Gastrocnemius medialis (tissue), 4 donors: ENCODE data around the gene NR1I2. TPM values are rescaled to one million over a fixed set of nuclear protein-coding genes. Genes with fewer than 3 reads are reported as not detected.

Experiments used
- ATAC-seq, 2 donors: fragments of 150-250 bp; one replicate each; pipeline ENCODE4 v1.9.1; 2016
- DNase-seq, 2 donors: peaks; one replicate each; pipeline ENCODE4 v3.0.0-alpha.2; 2019
- H3K27ac ChIP-seq, 4 donors: fragments of 200-600 bp; sonication (generic); 1 replicate in 1 of 4; 2 replicates in 3 of 4; pipeline ENCODE4 v1.5.1; 2016 to 2018; ENCODE audit warnings: mild to moderate bottlenecking in 2 of 4, moderate library complexity in 1 of 4
- H3K27me3 ChIP-seq, 3 donors: fragments of 200-600 bp; sonication (generic) in 2 of 3; 1 replicate in 1 of 3; 2 replicates in 2 of 3; pipeline versions ENCODE4 v1.5.1 to v1.6.0; 2016 to 2019; ENCODE audit warnings: mild to moderate bottlenecking in 1 of 3, moderate library complexity in 1 of 3
- H3K36me3 ChIP-seq, 2 donors: fragments of 200-600 bp; sonication (generic) in 1 of 2; one replicate each; pipeline ENCODE4 v1.5.1; 2017 to 2018
- H3K4me1 ChIP-seq, 2 donors: fragments of 200-600 bp; sonication (generic) in 1 of 2; one replicate each; pipeline ENCODE4 v1.5.1; 2016 to 2017; ENCODE audit warnings: mild to moderate bottlenecking in 2 of 2
- H3K4me3 ChIP-seq, 4 donors: fragments of 200-600 bp; sonication (generic) in 3 of 4; 1 replicate in 1 of 4; 2 replicates in 3 of 4; pipeline ENCODE4 v1.5.1; 2016 to 2019; ENCODE audit warnings: mild to moderate bottlenecking in 2 of 4
- H3K9me3 ChIP-seq, 3 donors: fragments of 200-600 bp; sonication (generic) in 2 of 3; 1 replicate in 1 of 3; 2 replicates in 2 of 3; pipeline ENCODE4 v1.5.1; 2016 to 2019
- CTCF ChIP-seq, 5 experiments: fragments of 450-650 bp in 3 of 5; fragments of 200-600 bp in 2 of 5; sonication (generic) in 2 of 5; IDR thresholded peaks in 4 of 5; conservative IDR thresholded peaks in 1 of 5; 1 replicate in 4 of 5; 2 replicates in 1 of 5; pipeline ENCODE4 v1.5.1; 2016 to 2019; ENCODE audit warnings: antibody characterized with exemption in 5 of 5, mild to moderate bottlenecking in 3 of 5, moderate library complexity in 3 of 5
- POLR2A ChIP-seq, 2 donors: fragments of 450-650 bp; IDR thresholded peaks; one replicate each; pipeline ENCODE4 v1.6.1; 2017; ENCODE audit warnings: antibody characterized with exemption in 2 of 2, mild to moderate bottlenecking in 2 of 2, moderate library complexity in 2 of 2
- in situ Hi-C, 4 donors: fragments of 200-750 bp; cut with MboI; loops; one replicate each; pipeline versions ENCODE4 v1.15.0 to v1.8.0; 2017; ENCODE audit warnings: low sequenced_read_pairs in 4 of 4
- intact Hi-C: fragments of 100-400 bp; cut with DNase I; formaldehyde crosslinking; loops from one replicate; pipeline ENCODE4 v1.15.1; 2023; ENCODE audit warnings: low total_unique reads
- total RNA-seq, 4 donors: library from RNA; depleted of rRNA; stranded (reverse); fragments of >200 nt; gene quantifications; one replicate each; pipeline versions ENCODE4 v1.1.0 to v1.2.3, GENCODE V29; 2016

Gene NR1I2
- total RNA-seq, 4 donors from 2014 or later = 0.17 to 0.18 TPM; not detected in 2

DNA sequence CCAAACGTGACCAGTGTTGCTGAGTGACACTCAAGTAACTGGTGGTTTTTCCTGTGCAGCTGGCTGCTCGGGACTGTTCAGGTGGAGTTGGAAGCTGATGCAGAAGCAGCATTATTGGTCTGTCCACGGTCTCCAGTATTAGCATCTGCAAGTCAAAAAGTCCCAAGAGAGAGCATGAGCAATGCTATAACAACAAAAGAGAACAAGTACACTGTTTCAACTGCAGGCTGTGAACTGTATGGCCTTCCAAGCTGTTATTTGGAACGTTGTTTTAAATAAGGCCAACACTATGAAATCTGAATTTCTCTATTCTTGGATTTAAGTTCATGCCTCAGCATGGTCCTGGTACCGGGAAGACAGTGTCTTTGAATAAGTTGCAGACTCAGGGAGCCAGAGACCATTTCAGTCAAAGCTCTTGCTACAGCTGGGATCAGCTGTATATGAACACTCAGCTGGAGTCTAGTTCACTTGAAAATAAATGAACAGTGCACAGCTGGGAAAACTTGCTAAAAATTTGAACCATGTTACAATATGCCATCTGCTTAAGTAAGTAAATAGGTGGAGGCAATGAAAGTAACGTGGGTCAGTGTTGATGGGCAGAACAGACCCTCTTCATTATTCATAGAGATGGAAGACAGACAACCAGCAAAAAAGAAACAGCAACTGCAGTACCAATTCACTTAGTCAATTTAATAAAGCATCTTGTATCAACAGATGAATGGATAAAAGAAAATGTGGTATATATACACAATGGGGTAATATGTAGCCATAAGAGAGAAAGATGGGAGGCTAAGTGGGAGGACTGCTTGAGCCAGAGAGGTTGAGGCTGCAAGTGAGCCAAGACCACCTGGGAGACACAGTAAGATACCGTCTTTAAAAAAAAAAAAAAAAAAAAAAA is 45.1 kb downstream of the NR1I2 start:
- H3K27me3 ChIP-seq = no peaks in the 10 kb centered on the region
- TF ChIP-seq POLR2A (IDR thresholded peaks at IDR 0.05) = no peak
- TF ChIP-seq CTCF (IDR thresholded peaks at IDR 0.05 in 4 of 5, conservative IDR thresholded peaks at IDR 0.05 in 1 of 5) = no peak
- ATAC-seq (no peak), DNase-seq (no peak)
- H3K9me3 ChIP-seq = no peaks in the 10 kb centered on the region
- no peaks in the 10 kb centered on the region for H3K36me3 ChIP-seq
- H3K4me3 ChIP-seq = no peak overlapping the region
- no peak overlapping the region for H3K27ac ChIP-seq
- H3K4me1 ChIP-seq = peaks cover 8 to 24% of the 10 kb centered on the region in 2 donors
- intact Hi-C loops (no loop called here), in situ Hi-C loops (no loop called here)

- ATAC-seq = no peak
- peaks cover 8 to 24% of the 10 kb centered on the region in 2 donors for H3K4me1 ChIP-seq
- intact Hi-C loops (no loop called here), in situ Hi-C loops (no loop called here)
- H3K27me3 ChIP-seq = no peaks in the 10 kb centered on the region
- no peaks in the 10 kb centered on the region for H3K9me3 ChIP-seq
- DNase-seq = no peak
- TF ChIP-seq POLR2A (IDR thresholded peaks at IDR 0.05) (no peak), CTCF (IDR thresholded peaks at IDR 0.05 in 4 of 5, conservative IDR thresholded peaks at IDR 0.05 in 1 of 5) (no peak)
- H3K27ac ChIP-seq = no peak overlapping the region
- no peak overlapping the region for H3K4me3 ChIP-seq
- H3K36me3 ChIP-seq = no peaks in the 10 kb centered on the region
These were observed 47.5 kb downstream of the NR1I2 start for GRCh38 chr3:119829420-119829819.

- Histone ChIP-seq H3K4me1 (peaks cover 8 to 24% of the 10 kb centered on the region in 2 donors), H3K27me3 (no peaks in the 10 kb centered on the region), H3K36me3 (no peaks in the 10 kb centered on the region), H3K4me3 (no peak overlapping the region), H3K27ac (no peak overlapping the region), H3K9me3 (no peaks in the 10 kb centered on the region)
- no peak for TF ChIP-seq CTCF (IDR thresholded peaks at IDR 0.05 in 4 of 5, conservative IDR thresholded peaks at IDR 0.05 in 1 of 5)
- intact Hi-C loops (no loop called here), in situ Hi-C loops (no loop called here)
- ATAC-seq = no peak
- no peak for DNase-seq
These were observed 49.1 kb downstream of the NR1I2 start for GRCh38 chr3:119831022-119831421.

GRCh38 chr3:119831941-119832371 is 50.1 kb downstream of the NR1I2 start:
- DNase-seq (no peak), ATAC-seq (no peak)
- Histone ChIP-seq H3K9me3 (no peaks in the 10 kb centered on the region), H3K4me3 (no peak overlapping the region), H3K27me3 (no peaks in the 10 kb centered on the region), H3K27ac (no peak overlapping the region), H3K4me1 (peaks cover 8 to 20% of the 10 kb centered on the region in 2 donors), H3K36me3 (peaks cover 0 to 4% of the 10 kb centered on the region in 2 donors)
- intact Hi-C loops (no loop called here), in situ Hi-C loops (no loop called here)
- TF ChIP-seq CTCF (IDR thresholded peaks at IDR 0.05 in 4 of 5, conservative IDR thresholded peaks at IDR 0.05 in 1 of 5) (no peak), POLR2A (IDR thresholded peaks at IDR 0.05) (no peak)
